IMR-90 (cell line): ENCODE measurements around the gene SYMPK. TPM values are rescaled to one million over a fixed set of nuclear protein-coding genes. Genes with fewer than 3 reads are reported as not detected.
A peak's percentile ranks its signal among the peaks of the same experiment; 100 is the strongest.

ENCODE experiments used
- ATAC-seq: fragments of 200-7000 bp; cut with Tn5 transposase; 2 replicates; pipeline ENCODE4 v1.9.1; 2020; ENCODE audit warnings: low read depth, mild to moderate bottlenecking, moderate library complexity
- BruUV-seq: library from RNA; stranded (reverse); fragments of 400-500 nt; replicated peaks from 2 replicates; lab custom pipeline; 2021; lab: Mats Ljungman, UMichigan
- CTCF ChIA-PET: fragments of 300-600 bp; formaldehyde crosslinking; extraction: SDS; loops from one replicate; lab custom pipeline; 2021; ENCODE audit warnings: antibody characterized with exemption; lab: Yijun Ruan, JAX
- POLR2A ChIA-PET: fragments of 300-600 bp; sonication (Branson Sonifier 250); formaldehyde crosslinking; loops from one replicate; lab custom pipeline; 2022; ENCODE audit warnings: antibody characterized with exemption; ENCODE audit not compliant: unreplicated experiment; lab: Charles Lee
- DNase-seq: peaks from one replicate; pipeline ENCODE4 v3.0.0; 2013
- H2AFZ ChIP-seq: replicated peaks from 2 replicates; pipeline ENCODE3; 2013; ENCODE audit warnings: low read length, mild to moderate bottlenecking; ENCODE audit not compliant: poor library complexity
- H2AK5ac ChIP-seq: 2 replicates; pipeline ENCODE4 v1.6.1; 2013; ENCODE audit warnings: low read depth, low read length, inconsistent platforms
- H2AK9ac ChIP-seq: replicated peaks from 2 replicates; pipeline ENCODE3; 2013; ENCODE audit warnings: mild to moderate bottlenecking, low read depth, low read length, moderate library complexity; ENCODE audit not compliant: poor library complexity
- H2BK120ac ChIP-seq: 2 replicates; pipeline ENCODE4 v1.6.1; 2013; ENCODE audit warnings: low read depth, low read length, inconsistent platforms
- H2BK15ac ChIP-seq: 3 replicates; pipeline ENCODE4 v1.6.1; 2013; ENCODE audit warnings: low read depth, low read length, inconsistent platforms
- H2BK20ac ChIP-seq: 2 replicates; pipeline ENCODE4 v1.6.1; 2013; ENCODE audit warnings: low read depth, mild to moderate bottlenecking, inconsistent platforms, low read length, moderate library complexity
- H2BK5ac ChIP-seq: 2 replicates; pipeline ENCODE4 v1.6.1; 2013; ENCODE audit warnings: mild to moderate bottlenecking, low read depth, low read length, inconsistent platforms; ENCODE audit not compliant: poor library complexity, severe bottlenecking
- H3K14ac ChIP-seq: replicated peaks from 2 replicates; pipeline ENCODE4 v1.6.1; 2013; ENCODE audit warnings: low read depth, low read length, inconsistent platforms
- H3K18ac ChIP-seq: 2 replicates; pipeline ENCODE4 v1.6.1; 2013; ENCODE audit warnings: low read depth, low read length, control low read depth
- H3K23ac ChIP-seq: 2 replicates; pipeline ENCODE4 v1.6.1; 2013; ENCODE audit warnings: low read depth, low read length, inconsistent platforms
- H3K27ac ChIP-seq: 2 replicates; pipeline ENCODE4 v1.5.1; 2013; ENCODE audit warnings: mild to moderate bottlenecking, control low read depth, low read length; ENCODE audit not compliant: insufficient read depth
- H3K27me3 ChIP-seq: 2 replicates; pipeline ENCODE4 v1.6.1; 2013; ENCODE audit warnings: low read length; ENCODE audit not compliant: control insufficient read depth, insufficient read depth
- H3K36me3 ChIP-seq: 2 replicates; pipeline ENCODE4 v1.6.1; 2013; ENCODE audit warnings: low read length, mixed read lengths; ENCODE audit not compliant: control insufficient read depth, insufficient read depth
- H3K4ac ChIP-seq: 2 replicates; pipeline ENCODE4 v1.6.1; 2013; ENCODE audit warnings: low read depth, low read length, inconsistent platforms
- H3K4me1 ChIP-seq: 2 replicates; pipeline ENCODE4 v1.6.1; 2013; ENCODE audit warnings: low read length, mixed read lengths; ENCODE audit not compliant: control insufficient read depth, insufficient read depth
- H3K4me2 ChIP-seq: 2 replicates; pipeline ENCODE4 v1.6.1; 2013; ENCODE audit warnings: low read depth, mild to moderate bottlenecking, control low read depth, low read length, moderate library complexity
- H3K4me3 ChIP-seq: 2 replicates; pipeline ENCODE4 v1.5.1; 2013; ENCODE audit warnings: low read depth, mild to moderate bottlenecking, control low read depth, low read length, moderate library complexity; ENCODE audit not compliant: insufficient read depth
- H3K56ac ChIP-seq: 2 replicates; pipeline ENCODE4 v1.6.1; 2013; ENCODE audit warnings: low read length, inconsistent platforms; ENCODE audit not compliant: insufficient read depth; ENCODE audit errors: extremely low read depth
- H3K79me1 ChIP-seq, 2 experiments: 2 replicates each; pipeline ENCODE4 v1.6.1; 2013; ENCODE audit warnings: low read length in 2 of 2, inconsistent platforms in 1 of 2, low read depth in 1 of 2
- H3K9ac ChIP-seq: 2 replicates; pipeline ENCODE4 v1.6.1; 2013; ENCODE audit warnings: low read depth, low read length, control low read depth
- H3K9me1 ChIP-seq: 2 replicates; pipeline ENCODE4 v1.6.1; 2013; ENCODE audit warnings: low read length, inconsistent platforms; ENCODE audit not compliant: insufficient read depth
- H3K9me3 ChIP-seq: 2 replicates; pipeline ENCODE4 v1.6.1; 2013; ENCODE audit warnings: low read length; ENCODE audit not compliant: control insufficient read depth, insufficient read depth
- H4K20me1 ChIP-seq: 2 replicates; pipeline ENCODE4 v1.6.1; 2013; ENCODE audit warnings: low read length, inconsistent platforms; ENCODE audit not compliant: insufficient read depth
- H4K5ac ChIP-seq: 2 replicates; pipeline ENCODE4 v1.6.1; 2013; ENCODE audit warnings: mild to moderate bottlenecking, low read depth, low read length, control low read depth
- H4K8ac ChIP-seq, 2 experiments: 2 replicates each; pipeline ENCODE4 v1.6.1; 2013; ENCODE audit warnings: low read depth in 2 of 2, low read length in 2 of 2, control low read depth in 1 of 2, inconsistent platforms in 1 of 2
- H4K91ac ChIP-seq: 2 replicates; pipeline ENCODE4 v1.6.1; 2013; ENCODE audit warnings: low read depth, low read length, inconsistent platforms; ENCODE audit not compliant: insufficient read depth
- BHLHE40 ChIP-seq: fragments of 150-350 bp; IDR thresholded peaks from 2 replicates; pipeline ENCODE4 v1.6.1; 2016; ENCODE audit warnings: mild to moderate bottlenecking, low read depth, low read length
- CEBPB ChIP-seq: IDR thresholded peaks from 2 replicates; pipeline ENCODE4 v1.6.1; 2012; ENCODE audit warnings: low read depth, low read length, improper control_type of control experiment
- FOS ChIP-seq: fragments of 150-350 bp; IDR thresholded peaks from 2 replicates; pipeline ENCODE4 v1.6.1; 2016; ENCODE audit warnings: low read depth, low read length
- MAFK ChIP-seq: IDR thresholded peaks from 2 replicates; pipeline ENCODE4 v1.6.1; 2012; ENCODE audit warnings: low read depth, low read length, improper control_type of control experiment
- POLR2A ChIP-seq: IDR thresholded peaks from 2 replicates; pipeline ENCODE4 v1.6.1; 2012; ENCODE audit warnings: mild to moderate bottlenecking, low read depth, low read length
- RAD21 ChIP-seq: IDR thresholded peaks from 2 replicates; pipeline ENCODE4 v1.6.1; 2012; ENCODE audit warnings: low read length, improper control_type of control experiment
- RCOR1 ChIP-seq: IDR thresholded peaks from 2 replicates; pipeline ENCODE4 v1.6.1; 2012; ENCODE audit warnings: mild to moderate bottlenecking, low read length, improper control_type of control experiment; ENCODE audit not compliant: insufficient replicate concordance
- WGBS, 2 experiments: methylation state at CpG; one replicate each; pipeline versions ENCODE4 v1.1.5 to v1.1.7; 2013; ENCODE audit warnings: missing lambda C conversion rate in 2 of 2; ENCODE audit not compliant: insufficient read length in 1 of 2; ENCODE audit errors: extremely low coverage in 2 of 2; 5-methylcytosine and 5-hydroxymethylcytosine counted together
- dilution Hi-C: fragments of 300-500 bp; cut with HindIII; formaldehyde crosslinking; loops from one replicate; pipeline ENCODE4 v1.14.3; 2018; ENCODE audit warnings: low sequenced_read_pairs; ENCODE audit not compliant: unreplicated experiment
- in situ Hi-C: fragments of 300-500 bp; cut with MboI; formaldehyde crosslinking; loops from 3 replicates; pipeline ENCODE4 v1.14.3; 2019; ENCODE audit warnings: low sequenced_read_pairs, inconsistent platforms, mixed read lengths
- intact Hi-C: fragments of 100-400 bp; cut with micrococcal nuclease; formaldehyde crosslinking; loops from 2 replicates; pipeline ENCODE4 v1.10.0; 2022
- polyA plus RNA-seq, 3 experiments: library from polyadenylated mRNA; depleted of rRNA; stranded (reverse); fragments of >200 nt; gene quantifications; 2 replicates each; pipeline ENCODE4 v1.2.3, GENCODE V29; 2012; ENCODE audit warnings: low replicate concordance in 1 of 3
- total RNA-seq: library from RNA; depleted of rRNA; stranded (reverse); fragments of >200 nt; gene quantifications from 2 replicates; pipeline ENCODE4 v1.2.3, GENCODE V29; 2012
- TF ChIP-seq, protein P1 (sequence below): fragments of 150-350 bp; IDR thresholded peaks from 2 replicates; pipeline ENCODE4 v1.6.1; 2016; ENCODE audit warnings: low read depth, mild to moderate bottlenecking, low read length, moderate library complexity, borderline replicate concordance

SYMPK gene
- total and polyA plus RNA-seq, 2 of the 4 experiments (the other 2 are of a cell fraction) = 35.3 to 71.5 TPM

DNA sequence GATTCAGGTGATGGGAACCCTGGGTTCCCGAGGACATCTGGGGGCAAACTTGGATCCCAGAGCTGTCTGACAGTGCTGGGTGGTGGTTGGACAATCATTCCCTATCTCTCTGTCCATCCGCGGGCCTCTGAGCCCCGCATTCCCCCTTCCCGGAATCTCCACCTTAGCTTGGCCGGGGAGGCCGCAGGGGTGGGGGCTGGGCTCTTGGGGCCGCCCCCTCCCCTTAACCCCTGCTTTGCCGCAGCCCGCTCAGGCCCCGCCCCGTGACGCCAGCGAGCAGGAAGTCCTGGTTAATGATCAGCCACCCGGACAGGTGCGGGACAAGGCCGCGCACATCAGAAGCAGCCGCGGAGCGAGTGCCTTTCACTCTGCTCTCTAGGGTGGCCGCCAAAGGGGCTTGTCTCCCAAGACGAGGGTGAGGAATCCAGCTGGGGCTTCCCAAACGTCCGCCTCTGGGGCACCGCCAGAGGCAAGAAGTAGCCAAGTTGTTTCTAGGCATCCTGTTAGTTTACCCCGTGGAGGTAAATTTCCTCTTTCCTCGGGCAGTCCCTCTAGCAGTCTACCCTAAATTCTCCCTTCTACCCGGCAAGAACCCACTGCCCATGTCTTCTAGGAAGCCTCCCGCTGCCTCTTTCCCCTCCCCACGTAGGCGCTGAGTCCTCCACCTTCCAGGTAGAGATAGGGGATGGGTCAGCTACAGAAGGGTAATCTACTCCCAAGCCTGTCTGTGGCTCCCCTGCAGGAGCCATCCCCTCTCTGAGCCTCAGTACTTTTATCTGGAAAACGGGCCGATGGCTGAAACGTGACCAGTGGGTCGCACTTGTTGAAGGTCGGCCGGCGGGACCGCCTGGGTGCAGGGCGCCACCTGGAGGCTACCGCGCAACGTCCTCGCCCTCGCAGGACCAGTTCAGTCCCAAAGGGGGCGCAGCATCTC, 20.0 kb upstream of the SYMPK start (continued):
- peak; percentile 75 for TF ChIP-seq RCOR1
- TF ChIP-seq CEBPB = no peak

DNA sequence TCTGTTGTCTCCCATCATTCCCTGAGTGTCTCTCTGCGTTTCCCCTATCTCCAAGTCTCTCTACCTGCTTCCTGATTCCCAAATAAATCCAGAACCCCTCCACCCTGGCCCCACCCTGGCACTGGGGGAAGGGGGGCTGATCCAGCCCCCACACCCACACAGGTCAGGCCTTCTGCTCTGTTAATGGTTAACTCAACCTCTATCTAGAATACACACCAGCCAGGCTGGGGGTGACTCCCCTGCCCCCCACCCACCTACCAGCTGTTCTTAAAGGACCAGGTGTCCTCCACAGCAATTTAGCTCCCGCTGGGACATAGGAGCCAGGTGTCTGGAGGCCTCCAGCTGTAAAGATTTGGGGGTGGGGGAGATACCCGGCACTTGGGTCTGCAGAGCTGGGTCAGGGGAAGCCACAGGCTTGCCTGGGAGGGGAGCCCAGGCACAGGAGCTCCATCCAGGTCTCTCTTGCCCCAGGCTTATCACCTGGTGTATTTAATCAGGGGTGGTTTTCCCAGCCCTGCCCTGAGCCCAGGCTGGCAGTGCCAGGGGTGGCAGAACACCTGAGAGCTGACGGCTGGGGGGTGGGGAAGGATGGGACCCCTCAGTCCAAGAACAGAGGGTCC, 19.1 kb upstream of the SYMPK start:
- Histone ChIP-seq H4K8ac (no peak overlapping the region), H3K27ac (no peak overlapping the region), H3K27me3 (no peaks in the 10 kb centered on the region), H2BK120ac (no peak overlapping the region), H4K20me1 (peaks cover 15% of the 10 kb centered on the region), H2AK9ac (no peak overlapping the region), H3K4ac (no peak overlapping the region), H3K18ac (no peak overlapping the region), H2AFZ (no peak overlapping the region), H3K4me2 (no peak overlapping the region), H3K79me1 (peaks cover 8 to 25% of the 10 kb centered on the region in 2 experiments), H3K9ac (no peak overlapping the region), H3K56ac (no peak overlapping the region), H2BK15ac (no peak overlapping the region), H3K4me1 (peaks cover 9% of the 10 kb centered on the region), H4K5ac (no peak overlapping the region), H3K9me3 (no peaks in the 10 kb centered on the region), H2BK5ac (no peak overlapping the region), H3K14ac (no peak overlapping the region), H3K4me3 (no peak overlapping the region), H3K9me1 (peaks cover 2% of the 10 kb centered on the region; the same call in 1 of the 2 replicates), H4K91ac (no peak overlapping the region), H2AK5ac (no peak overlapping the region), H2BK20ac (no peak overlapping the region), H3K36me3 (peaks cover 7% of the 10 kb centered on the region; the same call in 1 of the 2 replicates), H3K23ac (no peak overlapping the region)
- no TSS peak for BruUV-seq
- intact Hi-C loops = no loop called here
- POLR2A ChIA-PET = interaction anchor here (0.6 kb wide), 1 partner anchor 62 kb away, joined by 5 read pairs; no protein-coding TSS in a partner anchor
- no CpG with 5 or more reads among the region's 4 CpGs for WGBS, 2 experiments
- ATAC-seq (no peak), DNase-seq (no peak)
- CTCF ChIA-PET = no interaction called here
- dilution Hi-C loops = no loop called here
- TF ChIP-seq FOS (no peak), CEBPB (no peak), POLR2A (no peak), BHLHE40 (no peak), MAFK (no peak), RAD21 (no peak)
- TF ChIP-seq, protein P1, sequence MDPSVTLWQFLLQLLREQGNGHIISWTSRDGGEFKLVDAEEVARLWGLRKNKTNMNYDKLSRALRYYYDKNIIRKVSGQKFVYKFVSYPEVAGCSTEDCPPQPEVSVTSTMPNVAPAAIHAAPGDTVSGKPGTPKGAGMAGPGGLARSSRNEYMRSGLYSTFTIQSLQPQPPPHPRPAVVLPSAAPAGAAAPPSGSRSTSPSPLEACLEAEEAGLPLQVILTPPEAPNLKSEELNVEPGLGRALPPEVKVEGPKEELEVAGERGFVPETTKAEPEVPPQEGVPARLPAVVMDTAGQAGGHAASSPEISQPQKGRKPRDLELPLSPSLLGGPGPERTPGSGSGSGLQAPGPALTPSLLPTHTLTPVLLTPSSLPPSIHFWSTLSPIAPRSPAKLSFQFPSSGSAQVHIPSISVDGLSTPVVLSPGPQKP = no peak
- in situ Hi-C loops = no loop called here
